Measurements from ENCODE around the gene ZCCHC2. TPM values are rescaled to one million over a fixed set of nuclear protein-coding genes. Genes with fewer than 3 reads are reported as not detected.

ZCCHC2 gene
- total RNA-seq, 1 donor from 2014 or later, result 5.5 TPM

- Mint-ChIP-seq H3K4me1 (peaks cover 11% of the 10 kb centered on the region), H3K27ac (peak overlapping the region; percentile 26), H3K9me3 (no peaks in the 10 kb centered on the region), H3K4me3 (no peak overlapping the region), H3K27me3 (ENCODE audit: insufficient read depth, low read depth) (peaks cover 3% of the 10 kb centered on the region), H3K36me3 (no peaks in the 10 kb centered on the region)
- no peak overlapping the region for H3K4me2 ChIP-seq
- no peaks in the 10 kb centered on the region for H3K79me2 ChIP-seq (ENCODE audit: low read depth)
- no peaks in the 10 kb centered on the region for H3K9me3 ChIP-seq (ENCODE audit: low read depth)
- H3K9ac ChIP-seq, result no peak overlapping the region
- H3K27ac ChIP-seq, result no peak overlapping the region
- no peak for DNase-seq (ENCODE audit: low spot score)
- H3K27me3 ChIP-seq, result no peaks in the 10 kb centered on the region
- TF ChIP-seq EZH2 (IDR thresholded peaks at IDR 0.05) (no peak), CTCF (IDR thresholded peaks at IDR 0.05) (no peak), EZH2phosphoT487 (IDR thresholded peaks at IDR 0.05) (no peak)
- peak overlapping the region; percentile 26 for H2AFZ ChIP-seq (replicated peaks)
- H4K20me1 ChIP-seq (ENCODE audit: low read depth), result no peaks in the 10 kb centered on the region
- peaks cover 13% of the 10 kb centered on the region for H3K4me1 ChIP-seq
- no peaks in the 10 kb centered on the region for H3K36me3 ChIP-seq
- H3F3A ChIP-seq (ENCODE audit: low read depth), result peaks cover 2% of the 10 kb centered on the region
- no peak overlapping the region for H3K4me3 ChIP-seq
Measured at GRCh38 chr18:62616331-62616805, 93.5 kb downstream of the ZCCHC2 start.

GRCh38 chr18:62617793-62618591, 95.2 kb downstream of the ZCCHC2 start:
- no peaks in the 10 kb centered on the region for H3K36me3 Mint-ChIP-seq
- Histone ChIP-seq H3K4me1 (no peaks in the 10 kb centered on the region), H3K9ac (no peak overlapping the region), H4K20me1 (ENCODE audit: low read depth) (no peaks in the 10 kb centered on the region), H3K27ac (no peak overlapping the region), H3F3A (ENCODE audit: low read depth) (no peaks in the 10 kb centered on the region), H3K9me3 (ENCODE audit: low read depth) (no peaks in the 10 kb centered on the region), H3K4me3 (no peak overlapping the region), H3K79me2 (ENCODE audit: low read depth) (no peaks in the 10 kb centered on the region), H3K4me2 (no peak overlapping the region), H2AFZ (replicated peaks) (no peak overlapping the region), H3K27me3 (no peaks in the 10 kb centered on the region), H3K36me3 (no peaks in the 10 kb centered on the region)
- H3K27ac Mint-ChIP-seq, result no peak overlapping the region
- no peaks in the 10 kb centered on the region for H3K9me3 Mint-ChIP-seq
- DNase-seq (ENCODE audit: low spot score), result no peak
- H3K4me3 Mint-ChIP-seq, result no peak overlapping the region
- no peaks in the 10 kb centered on the region for H3K4me1 Mint-ChIP-seq
- H3K27me3 Mint-ChIP-seq (ENCODE audit: insufficient read depth, low read depth), result peaks cover 5% of the 10 kb centered on the region
- no peak for TF ChIP-seq EZH2 (IDR thresholded peaks at IDR 0.05)
- no peak for TF ChIP-seq EZH2phosphoT487 (IDR thresholded peaks at IDR 0.05)
- no peak for TF ChIP-seq CTCF (IDR thresholded peaks at IDR 0.05)

- no peak overlapping the region for H3K4me3 Mint-ChIP-seq
- no peaks in the 10 kb centered on the region for H4K20me1 ChIP-seq (ENCODE audit: low read depth)
- H3K9me3 Mint-ChIP-seq, result peaks cover 4% of the 10 kb centered on the region
- H3F3A ChIP-seq (ENCODE audit: low read depth), result no peaks in the 10 kb centered on the region
- H3K4me1 ChIP-seq, result no peaks in the 10 kb centered on the region
- H3K27ac Mint-ChIP-seq, result no peak overlapping the region
- DNase-seq (ENCODE audit: low spot score), result no peak
- H3K9ac ChIP-seq, result no peak overlapping the region
- no peaks in the 10 kb centered on the region for H3K4me1 Mint-ChIP-seq
- no peak overlapping the region for H3K4me2 ChIP-seq
- H3K4me3 ChIP-seq, result no peak overlapping the region
- TF ChIP-seq CTCF (IDR thresholded peaks at IDR 0.05) (no peak), EZH2 (IDR thresholded peaks at IDR 0.05) (no peak), EZH2phosphoT487 (IDR thresholded peaks at IDR 0.05) (no peak)
- peaks cover 5% of the 10 kb centered on the region for H3K27me3 Mint-ChIP-seq (ENCODE audit: insufficient read depth, low read depth)
- H2AFZ ChIP-seq (replicated peaks), result no peak overlapping the region
- no peaks in the 10 kb centered on the region for H3K36me3 Mint-ChIP-seq
- H3K27me3 ChIP-seq, result no peaks in the 10 kb centered on the region
- no peaks in the 10 kb centered on the region for H3K36me3 ChIP-seq
- H3K27ac ChIP-seq, result no peak overlapping the region
- no peaks in the 10 kb centered on the region for H3K9me3 ChIP-seq (ENCODE audit: low read depth)
- no peaks in the 10 kb centered on the region for H3K79me2 ChIP-seq (ENCODE audit: low read depth)
Measured at GRCh38 chr18:62618735-62619134, 95.9 kb downstream of the ZCCHC2 start.
